HG03139 (cell line): Measurements from ENCODE around the gene MESP2.

Source experiments
- ATAC-seq: cut with Tn5 transposase; IDR thresholded peaks from one replicate; pipeline ENCODE4 v1.9.1; 2021; ENCODE audit not compliant: unreplicated experiment

The MESP2 gene

GRCh38 chr15:89801471-89802195 is 25.5 kb downstream of the MESP2 start:
- no peak for ATAC-seq

GRCh38 chr15:89802231-89802928 is 26.2 kb downstream of the MESP2 start:
- ATAC-seq = no peak

GRCh38 chr15:89802986-89803824 is 27.1 kb downstream of the MESP2 start:
- ATAC-seq = no peak

- no peak for ATAC-seq
Measured at GRCh38 chr15:89803941-89804800, 28.0 kb downstream of the MESP2 start.

- ATAC-seq = no peak
Measured at GRCh38 chr15:89805241-89806209, 29.4 kb downstream of the MESP2 start.

- no peak for ATAC-seq
Measured at GRCh38 chr15:89806210-89806558, 30.1 kb downstream of the MESP2 start.

GRCh38 chr15:89806559-89807550 is 30.7 kb downstream of the MESP2 start:
- ATAC-seq = no peak

GRCh38 chr15:89807689-89808088 is 31.6 kb downstream of the MESP2 start:
- no peak for ATAC-seq

- ATAC-seq = no peak
Measured at GRCh38 chr15:89808160-89808870, 32.2 kb downstream of the MESP2 start.

- no peak for ATAC-seq
Measured at GRCh38 chr15:89809093-89809786, 33.1 kb downstream of the MESP2 start.

GRCh38 chr15:89809787-89810148 is 33.6 kb downstream of the MESP2 start:
- ATAC-seq = no peak

- ATAC-seq = no peak
Measured at GRCh38 chr15:89810837-89811236, 34.7 kb downstream of the MESP2 start.

- ATAC-seq = no peak
Measured at GRCh38 chr15:89812011-89812846, 36.1 kb downstream of the MESP2 start.

- no peak for ATAC-seq
Measured at GRCh38 chr15:89812847-89813320, 36.8 kb downstream of the MESP2 start.

GRCh38 chr15:89813381-89814111 is 37.4 kb downstream of the MESP2 start:
- ATAC-seq = no peak
